A549 (cell line): Measurements from ENCODE around the gene CHPF2. TPM values are rescaled to one million over a fixed set of nuclear protein-coding genes. Genes with fewer than 3 reads are reported as not detected.
A peak's percentile ranks its signal among the peaks of the same experiment; 100 is the strongest.

Experiments used
- ATAC-seq, 2 experiments: fragments of 200-7000 bp in 1 of 2; fragments of >200 bp in 1 of 2; cut with Nextera tagmentation in 1 of 2; cut with Tn5 transposase in 1 of 2; 3 replicates each; pipeline versions ENCODE4 v1.8.0 to v1.9.1; 2018 to 2020; ENCODE audit warnings: mild to moderate bottlenecking in 1 of 2, moderate library complexity in 1 of 2
- CTCF ChIA-PET: fragments of 300-600 bp; sonication (Branson Sonifier 250); formaldehyde crosslinking; extraction: SDS; loops from one replicate; lab custom pipeline; 2021; ENCODE audit warnings: antibody characterized with exemption, inconsistent platforms; lab: Yijun Ruan, JAX
- POLR2A ChIA-PET: fragments of 350-600 bp; formaldehyde crosslinking; extraction: SDS; loops from one replicate; lab custom pipeline; 2021; ENCODE audit warnings: antibody characterized with exemption, inconsistent platforms; lab: Yijun Ruan, JAX
- DNase-seq, 2 experiments: peaks; one replicate each; pipeline versions ENCODE4 v3.0.0 to v3.0.0-alpha.2; 2011 to 2016; ENCODE audit warnings: low read depth in 1 of 2, low spot score in 1 of 2
- FAIRE-seq: peaks from 2 replicates; lab custom pipeline; 2011; peaks lifted over from hg19 to GRCh38; lab: Jason Lieb, UNC
- H3K27ac ChIP-seq, 2 experiments: fragments of >200 bp; sonication (Bioruptor Twin); formaldehyde crosslinking; 3 replicates each; pipeline ENCODE4 v1.5.1; 2016 to 2017
- H3K4me1 ChIP-seq: fragments of >200 bp; sonication (Bioruptor Twin); formaldehyde crosslinking; 3 replicates; pipeline ENCODE4 v1.6.1; 2016
- H3K4me2 ChIP-seq: fragments of >200 bp; sonication (Bioruptor Twin); formaldehyde crosslinking; 3 replicates; pipeline ENCODE4 v1.6.1; 2016
- H3K4me3 ChIP-seq: fragments of >200 bp; sonication (Bioruptor Twin); formaldehyde crosslinking; 3 replicates; pipeline ENCODE4 v1.5.1; 2016
- H3K9me3 ChIP-seq: fragments of >200 bp; sonication (Bioruptor Twin); formaldehyde crosslinking; 3 replicates; pipeline ENCODE4 v1.6.1; 2016
- BHLHE40 ChIP-seq: IDR thresholded peaks from 2 replicates; pipeline ENCODE4 v1.6.1; 2012; ENCODE audit warnings: low read depth, low read length, inconsistent platforms
- CBX2 ChIP-seq: fragments of 200-600 bp; sonication (generic); IDR thresholded peaks from 2 replicates; pipeline ENCODE4 v1.6.1; 2016; ENCODE audit warnings: low read depth, mild to moderate bottlenecking, borderline replicate concordance
- CEBPB ChIP-seq, 2 experiments: fragments of >200 bp in 1 of 2; sonication (Bioruptor Twin) in 1 of 2; formaldehyde crosslinking in 1 of 2; IDR thresholded peaks; 2 replicates each; pipeline ENCODE4 v1.6.1; 2012 to 2016
- CHD2 ChIP-seq: fragments of 150-350 bp; IDR thresholded peaks from 2 replicates; pipeline ENCODE4 v1.6.1; 2014; ENCODE audit warnings: low read length; ENCODE audit not compliant: partially characterized antibody
- CHD4 ChIP-seq: fragments of 200-600 bp; sonication (generic); IDR thresholded peaks from 2 replicates; pipeline ENCODE4 v1.6.1; 2016; ENCODE audit warnings: antibody characterized with exemption, mild to moderate bottlenecking, borderline replicate concordance
- EHF ChIP-seq: fragments of 250-450 bp; sonication (Bioruptor Pico); IDR thresholded peaks from 2 replicates; pipeline ENCODE4 v1.5.0; 2020; ENCODE audit warnings: mild to moderate bottlenecking
- EHMT2 ChIP-seq: fragments of 200-600 bp; sonication (generic); IDR thresholded peaks from 2 replicates; pipeline ENCODE4 v1.6.1; 2016; ENCODE audit warnings: antibody characterized with exemption, low read depth, mild to moderate bottlenecking, moderate library complexity
- EP300 ChIP-seq, 2 experiments: fragments of >200 bp; sonication (Bioruptor Twin); formaldehyde crosslinking; IDR thresholded peaks; 2 replicates in 1 of 2; 3 replicates in 1 of 2; pipeline ENCODE4 v1.6.1; 2016 to 2017
- ESRRA ChIP-seq: fragments of 150-350 bp; IDR thresholded peaks from 2 replicates; pipeline ENCODE4 v1.6.1; 2014; ENCODE audit warnings: mild to moderate bottlenecking, low read length, borderline replicate concordance
- FOSB ChIP-seq: fragments of 250-450 bp; sonication (Bioruptor Pico); IDR thresholded peaks from 2 replicates; pipeline ENCODE4 v1.5.0; 2020; ENCODE audit warnings: mild to moderate bottlenecking, moderate library complexity
- FOXS1 ChIP-seq: fragments of 250-450 bp; sonication (Bioruptor Pico); IDR thresholded peaks from 2 replicates; pipeline ENCODE4 v1.5.0; 2020; ENCODE audit warnings: mild to moderate bottlenecking, moderate library complexity
- GATA3 ChIP-seq: IDR thresholded peaks from 2 replicates; pipeline ENCODE4 v1.6.1; 2012; ENCODE audit warnings: borderline replicate concordance
- HES2 ChIP-seq: fragments of >200 bp; sonication (Bioruptor Twin); formaldehyde crosslinking; IDR thresholded peaks from 2 replicates; pipeline ENCODE4 v1.6.1; 2016
- HOXA7 ChIP-seq: fragments of 250-450 bp; sonication (Bioruptor Pico); IDR thresholded peaks from 2 replicates; pipeline ENCODE4 v1.5.0; 2020; ENCODE audit warnings: mild to moderate bottlenecking, moderate library complexity
- HOXB13 ChIP-seq: fragments of 250-450 bp; sonication (Bioruptor Pico); IDR thresholded peaks from 2 replicates; pipeline ENCODE4 v1.5.0; 2020; ENCODE audit warnings: low read depth, mild to moderate bottlenecking, moderate library complexity
- JUNB ChIP-seq: fragments of >200 bp; sonication (Bioruptor Twin); formaldehyde crosslinking; IDR thresholded peaks from 2 replicates; pipeline ENCODE4 v1.6.1; 2016
- KDM1A ChIP-seq: fragments of 200-600 bp; sonication (generic); IDR thresholded peaks from 2 replicates; pipeline ENCODE4 v1.6.1; 2016; ENCODE audit warnings: low read depth, mild to moderate bottlenecking
- MAFK ChIP-seq: fragments of 450-650 bp; IDR thresholded peaks from 2 replicates; pipeline ENCODE4 v1.6.1; 2014; ENCODE audit not compliant: partially characterized antibody
- MAX ChIP-seq: IDR thresholded peaks from 2 replicates; pipeline ENCODE4 v1.6.1; 2012
- MYC ChIP-seq: IDR thresholded peaks from 2 replicates; pipeline ENCODE4 v1.6.1; 2012; ENCODE audit warnings: mild to moderate bottlenecking, inconsistent platforms, low read length, improper control_type of control experiment, borderline replicate concordance
- NPAS2 ChIP-seq: fragments of 250-450 bp; sonication (Bioruptor Pico); IDR thresholded peaks from 2 replicates; pipeline ENCODE4 v1.8.0; 2022; ENCODE audit warnings: mild to moderate bottlenecking, moderate library complexity, borderline replicate concordance
- NR3C1 ChIP-seq: fragments of >200 bp; sonication (Bioruptor Twin); formaldehyde crosslinking; IDR thresholded peaks from 3 replicates; pipeline ENCODE4 v1.6.1; 2017
- POLR2A ChIP-seq: IDR thresholded peaks from 2 replicates; pipeline ENCODE4 v1.6.1; 2012; ENCODE audit warnings: mild to moderate bottlenecking, low read length
- RNF2 ChIP-seq: fragments of 200-600 bp; sonication (generic); IDR thresholded peaks from 2 replicates; pipeline ENCODE4 v1.6.1; 2016; ENCODE audit warnings: low read depth, mild to moderate bottlenecking, antibody characterized with exemption, moderate library complexity, borderline replicate concordance
- SREBF2 ChIP-seq: fragments of 450-650 bp; IDR thresholded peaks from 2 replicates; pipeline ENCODE4 v1.6.1; 2014; ENCODE audit warnings: mild to moderate bottlenecking, moderate library complexity
- USF2 ChIP-seq: fragments of 450-650 bp; IDR thresholded peaks from 2 replicates; pipeline ENCODE4 v1.6.1; 2014; ENCODE audit warnings: antibody characterized with exemption
- WGBS: methylation state at CpG from one replicate; pipeline ENCODE4 v1.1.6; 2017; ENCODE audit errors: missing lambda C conversion rate; 5-methylcytosine and 5-hydroxymethylcytosine counted together
- polyA plus RNA-seq, 4 experiments: library from polyadenylated mRNA; depleted of rRNA in 3 of 4; stranded (reverse); fragments of >200 nt; fragmentation: RNase III in 1 of 4; extraction: RNeasy Plus Mini Kit Qiagen cat#74134 plus additional on column Dnase treatment in 1 of 4; gene quantifications; 2 replicates in 3 of 4; 3 replicates in 1 of 4; pipeline ENCODE4 v1.2.3, GENCODE V29; 2011 to 2017

CHPF2 gene
- polyA plus RNA-seq, 2 of the 4 experiments (the other 2 are of a cell fraction) = 14.9 to 29.6 TPM

GRCh38 chr7:151271699-151272355 is 39.5 kb downstream of the CHPF2 start:
- H3K9me3 ChIP-seq = no peaks in the 10 kb centered on the region
- TF ChIP-seq HOXB13 (CRISPR knock-in tag) (no peak), POLR2A (no peak), CEBPB (IDR thresholded peaks at IDR 0.05) (peak; percentile 46 to 57; a peak in 2 of 4 replicates), USF2 (peak; percentile 81), MYC (no peak), SREBF2 (no peak), GATA3 (0 out of 2 replicates have a peak, but pooled peaks have one; percentile 14), FOXS1 (CRISPR knock-in tag) (no peak), JUNB (no peak), HES2 (no peak), FOSB (CRISPR knock-in tag) (no peak)
- POLR2A ChIA-PET = no interaction called here
- H3K27ac ChIP-seq = no peak overlapping the region
- no peak for FAIRE-seq
- peak in 1 of 2 experiments; percentile 33 for DNase-seq
- ATAC-seq = no peak
- WGBS = 68% methylated on average over 7 of the region's 7 CpGs
- H3K4me1 ChIP-seq = peaks cover 16% of the 10 kb centered on the region; the same call in 2 of the 3 replicates
- H3K4me3 ChIP-seq = no peak overlapping the region
- H3K4me2 ChIP-seq = no peak overlapping the region
- CTCF ChIA-PET = interaction anchor here (0.7 kb wide), 1 partner anchor 20 kb away, joined by 3 read pairs; no protein-coding TSS in a partner anchor

GRCh38 chr7:151272405-151272804 is 40.1 kb downstream of the CHPF2 start:
- ChIA-PET POLR2A (no interaction called here), CTCF (interaction anchor here (1.3 kb wide), 1 partner anchor 13 kb away, joined by 3 read pairs; no protein-coding TSS in a partner anchor)
- no peak for DNase-seq
- Histone ChIP-seq H3K4me3 (no peak overlapping the region), H3K27ac (no peak overlapping the region), H3K9me3 (no peaks in the 10 kb centered on the region), H3K4me1 (peaks cover 16% of the 10 kb centered on the region; the same call in 2 of the 3 replicates), H3K4me2 (no peak overlapping the region)
- TF ChIP-seq MAX (no peak), NPAS2 (CRISPR knock-in tag) (no peak), ESRRA (no peak), NR3C1 (no peak), KDM1A (no peak), GATA3 (no peak), HOXA7 (CRISPR knock-in tag) (no peak), FOXS1 (CRISPR knock-in tag) (no peak), EP300 (IDR thresholded peaks at IDR 0.05) (no peak), EHMT2 (no peak), CHD2 (no peak), RNF2 (no peak), EHF (CRISPR knock-in tag) (no peak), BHLHE40 (no peak), CBX2 (no peak), MAFK (no peak), CHD4 (no peak)
- ATAC-seq = no peak
- 82% methylated on average over 10 of the region's 10 CpGs for WGBS
- no peak for FAIRE-seq
